LNCaP clone FGC (cell line): ENCODE results near the gene MYO7A.

Source experiments
- DNase-seq: peaks from one replicate; pipeline ENCODE4 v3.0.0-alpha.2; 2011; ENCODE audit warnings: low read depth
- H3K4me3 ChIP-seq: 2 replicates; pipeline ENCODE4 v1.5.1; 2011; ENCODE audit warnings: mild to moderate bottlenecking, low read depth, low read length, control low read depth
- CTCF ChIP-seq: IDR thresholded peaks from 2 replicates; pipeline ENCODE4 v1.5.1; 2012; ENCODE audit warnings: mild to moderate bottlenecking; ENCODE audit not compliant: control insufficient read depth, insufficient read depth; ENCODE audit errors: extremely low read depth

The MYO7A gene

GRCh38 chr11:77083566-77084245 is 44.3 kb upstream of the MYO7A start:
- DNase-seq, result no peak
- no peak overlapping the region for H3K4me3 ChIP-seq
- no peak for TF ChIP-seq CTCF

- TF ChIP-seq CTCF, result no peak
- DNase-seq, result no peak
- no peak overlapping the region for H3K4me3 ChIP-seq
These were observed 43.4 kb upstream of the MYO7A start for GRCh38 chr11:77084581-77085191.

- no peak for TF ChIP-seq CTCF
These were observed 42.4 kb upstream of the MYO7A start for GRCh38 chr11:77085652-77086051.

GRCh38 chr11:77086521-77087472 is 41.2 kb upstream of the MYO7A start:
- no peak for DNase-seq
- H3K4me3 ChIP-seq, result no peak overlapping the region
- no peak for TF ChIP-seq CTCF

More at GRCh38 chr11:77085652-77086051, 42.4 kb upstream of the MYO7A start:
- no peak for DNase-seq
- no peak overlapping the region for H3K4me3 ChIP-seq

GRCh38 chr11:77087723-77088225 is 40.3 kb upstream of the MYO7A start:
- H3K4me3 ChIP-seq, result no peak overlapping the region
- TF ChIP-seq CTCF, result no peak
- no peak for DNase-seq

- DNase-seq, result peak; percentile 79
- TF ChIP-seq CTCF, result no peak
- H3K4me3 ChIP-seq, result no peak overlapping the region
These were observed 39.6 kb upstream of the MYO7A start for GRCh38 chr11:77088236-77089003.
